Activated CD8-positive, alpha-beta T cell treated with anti-CD3 and anti-CD28 coated beads for 36 hours (primary cell): ENCODE data around the gene IFNGR2. TPM values are rescaled to one million over a fixed set of nuclear protein-coding genes. Genes with fewer than 3 reads are reported as not detected.
A peak's percentile ranks its signal among the peaks of the same experiment; 100 is the strongest.

ENCODE experiments used
- ATAC-seq: fragments of 200-7000 bp; cut with Tn5 transposase; one replicate; pipeline ENCODE4 v1.10.0; 2021; ENCODE audit warnings: mild to moderate bottlenecking, moderate library complexity
- CTCF ChIA-PET: fragments of 350-600 bp; sonication (Branson Sonifier 250); formaldehyde crosslinking; loops from one replicate; lab custom pipeline; 2021; ENCODE audit warnings: antibody characterized with exemption; lab: Charles Lee
- POLR2A ChIA-PET: fragments of 350-600 bp; sonication (Branson Sonifier 250); formaldehyde crosslinking; loops from one replicate; lab custom pipeline; 2021; ENCODE audit warnings: antibody characterized with exemption; lab: Charles Lee
- DNase-seq: peaks from one replicate; pipeline ENCODE4 v3.0.0-alpha.2; 2020
- H3K27ac Mint-ChIP-seq: one replicate; pipeline ENCODE4 v1.8.0; 2021; ENCODE audit warnings: mild to moderate bottlenecking, mixed read lengths
- H3K27me3 Mint-ChIP-seq: one replicate; pipeline ENCODE4 v1.8.0; 2021; ENCODE audit warnings: mixed read lengths
- H3K36me3 Mint-ChIP-seq: one replicate; pipeline ENCODE4 v1.8.0; 2021; ENCODE audit warnings: low read depth, mixed read lengths
- H3K4me1 Mint-ChIP-seq: one replicate; pipeline ENCODE4 v1.8.0; 2021; ENCODE audit warnings: low read depth, mixed read lengths
- H3K4me3 Mint-ChIP-seq: one replicate; pipeline ENCODE4 v1.8.0; 2021; ENCODE audit warnings: mild to moderate bottlenecking, moderate library complexity, mixed read lengths
- H3K9me3 Mint-ChIP-seq: one replicate; pipeline ENCODE4 v1.8.0; 2021; ENCODE audit warnings: mixed read lengths
- CTCF ChIP-seq: fragments of 200-600 bp; IDR thresholded peaks from one replicate; pipeline ENCODE4 v1.8.0; 2022; ENCODE audit warnings: antibody characterized with exemption, mild to moderate bottlenecking
- intact Hi-C: fragments of 100-400 bp; cut with micrococcal nuclease; formaldehyde crosslinking; loops from one replicate; pipeline ENCODE4 v1.10.0; 2022
- total RNA-seq, 2 experiments: library from RNA; stranded (reverse); gene quantifications; one replicate each; pipeline ENCODE4 v1.2.3, GENCODE V29; 2021

The IFNGR2 gene
- 1 to 10 TPM; 7.8 to 9.8 TPM for total RNA-seq

- H3K27ac Mint-ChIP-seq: peak within 1 kb of the TSS; percentile 82
- ChIA-PET CTCF (interaction anchor here (0.7 to 3.8 kb wide), 5 partner anchors 41 to 1393 kb away, joined by 3 to 12 read pairs (median 4); no protein-coding TSS in a partner anchor), POLR2A (interaction anchor here (0.5 to 1.5 kb wide), 4 partner anchors 11 to 31 kb away, joined by 3 to 5 read pairs (median 3); no protein-coding TSS in a partner anchor)
- DNase-seq (peak; percentile 32), ATAC-seq (peak; percentile 48)
- intact Hi-C loops: loop anchor here (5.0 kb wide), 1 partner anchor 34 kb away; no protein-coding TSS in a partner anchor
- H3K9me3 Mint-ChIP-seq: no peaks in the 10 kb centered on the region
- peaks cover 34% of the 10 kb centered on the region for H3K4me1 Mint-ChIP-seq
- H3K36me3 Mint-ChIP-seq: peaks cover 3% of the 10 kb centered on the region
- peaks cover 11% of the 10 kb centered on the region for H3K27me3 Mint-ChIP-seq
- TF ChIP-seq CTCF: no peak
- peak within 1 kb of the TSS; percentile 78 for H3K4me3 Mint-ChIP-seq
These were observed at the start of gene IFNGR2 for GRCh38 chr21:33403128-33403785. Gene IFNGR2, plus strand, starts transcription at chr21:33403413. Its CDS starts 131 bp downstream, at chr21:33403544.

- intact Hi-C loops: no loop called here
- ChIA-PET POLR2A (interaction anchor here (1.1 kb wide), 1 partner anchor 117 kb away, joined by 3 read pairs; no protein-coding TSS in a partner anchor), CTCF (interaction anchor here (0.6 to 1.3 kb wide), 4 partner anchors 9 to 159 kb away, joined by 3 read pairs; no protein-coding TSS in a partner anchor)
- no peak for ATAC-seq
- H3K27ac Mint-ChIP-seq: peak overlapping the region; percentile 62
- TF ChIP-seq CTCF: no peak
- no peak overlapping the region for H3K4me3 Mint-ChIP-seq
- peaks cover 11% of the 10 kb centered on the region for H3K4me1 Mint-ChIP-seq
- no peaks in the 10 kb centered on the region for H3K9me3 Mint-ChIP-seq
- peaks cover 10% of the 10 kb centered on the region for H3K36me3 Mint-ChIP-seq
- no peaks in the 10 kb centered on the region for H3K27me3 Mint-ChIP-seq
- no peak for DNase-seq
These were observed 47.9 kb upstream of the IFNGR2 start for GRCh38 chr21:33355355-33355754.

- POLR2A ChIA-PET: interaction anchor here (0.7 to 1.4 kb wide), 2 partner anchors 8 to 12 kb away, joined by 3 read pairs; no protein-coding TSS in a partner anchor
- no peak for TF ChIP-seq CTCF
- H3K4me1 Mint-ChIP-seq: peaks cover 7% of the 10 kb centered on the region
These were observed 47.2 kb upstream of the IFNGR2 start for GRCh38 chr21:33355996-33356395.

GRCh38 chr21:33357177-33357576 is 46.0 kb upstream of the IFNGR2 start:
- POLR2A ChIA-PET: interaction anchor here (1.4 kb wide), 1 partner anchor 9 kb away, joined by 3 read pairs; no protein-coding TSS in a partner anchor
- TF ChIP-seq CTCF: no peak
- peaks cover 10% of the 10 kb centered on the region for H3K36me3 Mint-ChIP-seq
- H3K9me3 Mint-ChIP-seq: no peaks in the 10 kb centered on the region
- peaks cover 16% of the 10 kb centered on the region for H3K4me1 Mint-ChIP-seq
- no peak overlapping the region for H3K27ac Mint-ChIP-seq
- H3K27me3 Mint-ChIP-seq: no peaks in the 10 kb centered on the region
- H3K4me3 Mint-ChIP-seq: no peak overlapping the region
- ATAC-seq: no peak
- intact Hi-C loops: no loop called here
- no peak for DNase-seq
- CTCF ChIA-PET: no interaction called here

More at GRCh38 chr21:33355996-33356395, 47.2 kb upstream of the IFNGR2 start:
- H3K9me3 Mint-ChIP-seq: no peaks in the 10 kb centered on the region
- no peak for DNase-seq
- H3K4me3 Mint-ChIP-seq: no peak overlapping the region
- CTCF ChIA-PET: interaction anchor here (0.6 to 1.2 kb wide), 4 partner anchors 8 to 89 kb away, joined by 3 to 5 read pairs (median 4); no protein-coding TSS in a partner anchor
- peak overlapping the region; percentile 62 for H3K27ac Mint-ChIP-seq
- intact Hi-C loops: no loop called here
- H3K36me3 Mint-ChIP-seq: peaks cover 10% of the 10 kb centered on the region
- H3K27me3 Mint-ChIP-seq: no peaks in the 10 kb centered on the region
- no peak for ATAC-seq

GRCh38 chr21:33359446-33359845 is 43.8 kb upstream of the IFNGR2 start:
- H3K4me3 Mint-ChIP-seq: no peak overlapping the region
- no peak overlapping the region for H3K27ac Mint-ChIP-seq
- CTCF ChIA-PET: interaction anchor here (1.0 to 4.3 kb wide), 11 partner anchors 12 to 170 kb away, joined by 3 to 45 read pairs (median 11); partner anchors contain the start of gene IFNAR1
- H3K9me3 Mint-ChIP-seq: no peaks in the 10 kb centered on the region
- DNase-seq (no peak), ATAC-seq (no peak)
- POLR2A ChIA-PET: no interaction called here
- peaks cover 8% of the 10 kb centered on the region for H3K36me3 Mint-ChIP-seq
- intact Hi-C loops: no loop called here
- no peak for TF ChIP-seq CTCF
- H3K4me1 Mint-ChIP-seq: peaks cover 22% of the 10 kb centered on the region
- H3K27me3 Mint-ChIP-seq: no peaks in the 10 kb centered on the region
